RWPE1 (cell line): Measurements from ENCODE around the gene RAB11A.
A peak's percentile ranks its signal among the peaks of the same experiment; 100 is the strongest.

Experiments
- CTCF ChIA-PET: fragments of 350-600 bp; sonication (Branson Sonifier 250); formaldehyde crosslinking; extraction: SDS; loops from one replicate; lab custom pipeline; 2021; lab: Yijun Ruan, JAX
- POLR2A ChIA-PET: fragments of 400-600 bp; formaldehyde crosslinking; extraction: SDS; loops from one replicate; lab custom pipeline; 2020; ENCODE audit warnings: antibody characterized with exemption; ENCODE audit not compliant: low non-redundant PET; lab: Yijun Ruan, JAX
- DNase-seq: peaks from one replicate; pipeline ENCODE4 v3.0.0; 2012; ENCODE audit warnings: low spot score
- H3K27ac ChIP-seq: fragments of 450-650 bp; 2 replicates; pipeline ENCODE4 v1.5.1; 2017
- TF ChIP-seq, protein P1 (sequence below): fragments of 450-650 bp; conservative IDR thresholded peaks from 2 replicates; pipeline ENCODE4 v1.5.1; 2017; ENCODE audit warnings: low read depth, mild to moderate bottlenecking

RAB11A gene

DNA sequence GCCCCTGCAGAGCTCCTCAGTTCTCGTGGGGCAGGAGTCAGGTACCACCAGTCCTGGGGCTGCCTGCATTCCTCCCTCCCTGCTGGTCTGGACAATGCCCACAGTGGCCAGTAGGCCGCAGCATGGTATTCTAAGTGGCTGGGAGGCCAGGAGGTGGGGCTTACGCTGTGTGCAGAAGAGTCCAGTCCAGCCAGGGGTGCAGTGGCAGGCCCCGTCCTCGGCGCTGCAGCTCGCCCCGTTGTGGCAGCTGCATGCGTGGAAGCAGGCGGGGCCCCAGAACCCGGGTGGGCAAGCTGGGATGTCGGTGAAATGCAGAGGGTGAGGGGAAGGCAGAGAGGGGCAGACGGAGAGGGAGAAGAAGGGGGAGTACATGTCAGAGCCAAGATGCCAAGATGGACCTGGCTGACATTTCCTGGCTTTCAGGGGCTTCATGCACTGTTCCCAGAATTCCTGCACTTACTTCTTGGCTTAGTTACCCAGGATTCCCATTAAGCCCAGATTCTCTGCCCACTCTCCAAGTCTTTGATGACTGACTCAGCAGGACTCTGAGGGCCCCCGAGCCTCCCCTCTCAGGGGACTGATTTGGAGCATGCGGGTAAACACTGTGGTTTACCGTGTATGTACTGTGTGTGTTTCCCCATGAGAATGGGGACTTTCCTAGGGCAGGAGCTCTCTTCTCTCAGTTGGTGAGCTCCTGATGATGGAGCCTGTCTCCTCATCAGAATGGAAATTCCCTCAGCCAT, 47.5 kb downstream of the RAB11A start:
- CTCF ChIA-PET: interaction anchor here (1.0 kb wide), 2 partner anchors 35 to 129 kb away, joined by 3 read pairs; no protein-coding TSS in a partner anchor
- no peak overlapping the region for H3K27ac ChIP-seq
- POLR2A ChIA-PET: no interaction called here
- TF ChIP-seq, protein P1, sequence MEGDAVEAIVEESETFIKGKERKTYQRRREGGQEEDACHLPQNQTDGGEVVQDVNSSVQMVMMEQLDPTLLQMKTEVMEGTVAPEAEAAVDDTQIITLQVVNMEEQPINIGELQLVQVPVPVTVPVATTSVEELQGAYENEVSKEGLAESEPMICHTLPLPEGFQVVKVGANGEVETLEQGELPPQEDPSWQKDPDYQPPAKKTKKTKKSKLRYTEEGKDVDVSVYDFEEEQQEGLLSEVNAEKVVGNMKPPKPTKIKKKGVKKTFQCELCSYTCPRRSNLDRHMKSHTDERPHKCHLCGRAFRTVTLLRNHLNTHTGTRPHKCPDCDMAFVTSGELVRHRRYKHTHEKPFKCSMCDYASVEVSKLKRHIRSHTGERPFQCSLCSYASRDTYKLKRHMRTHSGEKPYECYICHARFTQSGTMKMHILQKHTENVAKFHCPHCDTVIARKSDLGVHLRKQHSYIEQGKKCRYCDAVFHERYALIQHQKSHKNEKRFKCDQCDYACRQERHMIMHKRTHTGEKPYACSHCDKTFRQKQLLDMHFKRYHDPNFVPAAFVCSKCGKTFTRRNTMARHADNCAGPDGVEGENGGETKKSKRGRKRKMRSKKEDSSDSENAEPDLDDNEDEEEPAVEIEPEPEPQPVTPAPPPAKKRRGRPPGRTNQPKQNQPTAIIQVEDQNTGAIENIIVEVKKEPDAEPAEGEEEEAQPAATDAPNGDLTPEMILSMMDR: no peak; the same call in 1 of the 2 replicates
- DNase-seq: peak; percentile 45

DNA sequence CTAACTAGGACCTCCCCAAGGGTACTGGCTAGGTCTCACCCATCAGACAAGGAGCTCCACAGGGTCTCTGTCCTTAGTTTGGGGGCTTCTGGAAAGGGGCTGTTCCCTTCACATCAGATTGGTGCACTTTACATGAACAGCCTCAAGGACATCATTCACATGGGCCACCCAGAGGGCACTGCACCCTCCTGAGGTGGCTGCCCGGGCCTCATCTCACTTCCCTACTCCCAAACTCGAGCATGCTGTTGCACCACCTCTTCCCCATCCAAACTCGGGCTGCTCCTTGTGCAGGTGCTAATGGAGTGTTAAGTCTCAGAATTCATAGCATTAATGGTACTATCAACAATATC, 48.1 kb downstream of the RAB11A start:
- H3K27ac ChIP-seq: no peak overlapping the region
- POLR2A ChIA-PET: no interaction called here
- TF ChIP-seq, protein P1: no peak
- CTCF ChIA-PET: interaction anchor here (1.0 kb wide), 2 partner anchors 35 to 129 kb away, joined by 3 read pairs; no protein-coding TSS in a partner anchor
- DNase-seq: no peak

DNA sequence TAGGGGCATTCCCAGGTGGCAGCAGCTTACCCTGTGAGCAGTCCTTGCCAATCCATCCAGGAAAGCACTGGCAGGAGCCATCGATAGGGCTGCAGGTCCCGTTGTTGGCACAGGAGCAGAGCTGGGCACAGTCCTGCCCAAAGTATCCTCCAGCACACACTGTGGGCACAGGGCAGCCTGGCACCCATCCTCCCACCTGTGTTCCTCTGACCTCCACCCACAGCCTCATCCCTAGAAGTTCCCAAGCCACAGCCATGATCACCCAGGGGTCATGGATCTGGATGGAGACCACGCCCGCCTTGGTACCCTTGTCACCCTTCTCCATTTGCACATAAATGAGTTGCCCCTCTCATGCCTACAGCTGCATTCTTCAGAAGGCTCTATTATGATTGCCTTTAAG, 48.6 kb downstream of the RAB11A start:
- POLR2A ChIA-PET: interaction anchor here (0.6 kb wide), 1 partner anchor 424 kb away, joined by 3 read pairs; no protein-coding TSS in a partner anchor

DNA sequence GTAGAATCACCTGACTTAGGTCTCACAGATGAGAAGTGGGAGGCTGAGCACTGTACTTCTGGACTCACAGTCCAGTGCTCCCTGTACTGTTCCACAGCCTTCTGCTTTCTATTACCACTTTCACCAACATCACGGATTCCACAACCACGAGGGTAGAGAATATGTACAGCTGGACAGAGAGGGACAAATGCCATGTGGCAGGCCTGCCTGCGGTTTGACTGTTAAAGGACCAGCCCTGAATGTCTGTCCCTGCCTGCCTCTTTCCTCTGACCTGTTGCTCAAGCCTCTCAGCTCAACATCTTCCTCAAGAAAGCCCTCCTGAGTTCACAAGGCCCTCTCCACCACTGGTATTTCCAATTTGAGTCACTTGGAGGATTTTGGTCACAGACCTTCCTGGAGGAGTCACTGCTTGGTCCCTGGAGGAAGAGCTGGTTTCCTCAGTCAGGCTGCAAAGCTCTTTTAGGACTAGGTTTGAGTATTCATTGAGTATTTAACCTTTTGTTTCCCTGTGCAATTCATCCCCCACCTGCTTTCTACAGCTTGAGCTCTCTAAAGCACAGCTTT, 49.1 kb downstream of the RAB11A start:
- POLR2A ChIA-PET: interaction anchor here (0.6 kb wide), 1 partner anchor 424 kb away, joined by 3 read pairs; no protein-coding TSS in a partner anchor
- CTCF ChIA-PET: no interaction called here

More for the DNA sequence above, 48.6 kb downstream of the RAB11A start:
- no peak overlapping the region for H3K27ac ChIP-seq
- TF ChIP-seq, protein P1: no peak
- no peak for DNase-seq
- CTCF ChIA-PET: interaction anchor here (1.0 kb wide), 1 partner anchor 128 kb away, joined by 3 read pairs; no protein-coding TSS in a partner anchor

DNA sequence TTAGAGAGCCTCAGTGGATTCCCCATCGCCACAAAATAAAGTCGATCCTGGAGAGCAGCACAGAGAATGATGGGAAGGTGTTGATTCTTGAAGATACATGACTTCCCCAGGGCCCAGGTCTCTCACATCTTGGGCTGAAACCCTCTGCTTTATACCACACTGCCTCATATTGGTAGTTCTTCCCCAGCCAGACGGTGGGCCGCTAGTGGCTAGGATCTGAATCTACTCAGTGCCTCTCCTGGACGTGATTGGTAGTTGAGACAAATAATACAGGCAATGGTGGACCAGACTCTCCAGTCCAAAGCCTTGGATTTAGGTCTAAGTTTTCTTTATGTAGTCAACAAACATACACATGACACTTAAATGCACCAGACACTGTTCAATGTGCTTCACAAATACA, 49.7 kb downstream of the RAB11A start:
- CTCF ChIA-PET: no interaction called here
- POLR2A ChIA-PET: no interaction called here
- DNase-seq: no peak
- TF ChIP-seq, protein P1: no peak
- H3K27ac ChIP-seq: no peak overlapping the region

More for the DNA sequence above, 49.1 kb downstream of the RAB11A start:
- H3K27ac ChIP-seq: no peak overlapping the region
- TF ChIP-seq, protein P1: no peak
- DNase-seq: no peak

DNA sequence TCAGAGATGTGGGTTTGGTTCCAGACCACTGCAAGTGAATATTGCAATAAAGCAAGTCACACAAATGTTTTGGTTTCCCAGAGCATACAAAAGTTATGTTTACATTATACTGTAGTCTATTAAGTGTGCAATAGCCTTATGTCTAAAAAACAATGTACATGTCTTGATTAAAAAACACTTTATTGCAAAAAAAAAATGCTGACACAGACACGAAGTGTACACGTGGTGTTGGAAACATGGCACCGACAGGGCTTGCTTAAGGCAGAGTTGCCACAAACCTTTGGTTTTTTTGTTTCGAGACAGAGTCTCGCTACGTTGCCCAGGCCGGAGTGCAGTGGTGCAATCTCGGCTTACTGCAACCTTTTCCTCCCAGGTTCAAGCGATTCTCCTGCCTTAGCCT, 50.1 kb downstream of the RAB11A start:
- DNase-seq: no peak
- CTCF ChIA-PET: no interaction called here
- TF ChIP-seq, protein P1: no peak
- POLR2A ChIA-PET: no interaction called here
- no peak overlapping the region for H3K27ac ChIP-seq
